Measurements from ENCODE around the gene ELMO1.

Gene ELMO1

GRCh38 chr7:37255327-37255944 is 193.2 kb downstream of the ELMO1 start:
- no peak overlapping the region for H2BK120ac ChIP-seq (ENCODE audit: insufficient read depth, low read length, poor library complexity)
- no peak overlapping the region for H2AK5ac ChIP-seq (ENCODE audit: low read length)
- WGBS (ENCODE audit: extremely low coverage, insufficient coverage, insufficient read length), result no CpG with 5 or more reads among the region's 7 CpGs
- H4K12ac ChIP-seq (ENCODE audit: low read depth, low read length), result no peak overlapping the region
- no peak overlapping the region for H2BK12ac ChIP-seq (ENCODE audit: low read length)
- no peaks in the 10 kb centered on the region for H3K27me3 ChIP-seq (ENCODE audit: insufficient read depth, low read length)
- H3K36me3 ChIP-seq (ENCODE audit: control insufficient read depth in 1 of 2, insufficient read depth in 2 of 2, low read length in 2 of 2), result peaks cover 0 to 6% of the 10 kb centered on the region in 2 experiments
- peaks cover 0 to 2% of the 10 kb centered on the region in 2 experiments for H3K4me1 ChIP-seq (ENCODE audit: control insufficient read depth in 1 of 2, insufficient read depth in 2 of 2, low read length in 2 of 2)
- H2BK5ac ChIP-seq (ENCODE audit: low read depth, low read length, poor library complexity), result no peak overlapping the region
- no peak overlapping the region for H3K18ac ChIP-seq (ENCODE audit: low read length)
- H2AFZ ChIP-seq (ENCODE audit: insufficient read depth, low read length, poor library complexity), result no peak overlapping the region
- H3K4ac ChIP-seq (ENCODE audit: low read depth, low read length), result no peak overlapping the region
- no peaks in the 10 kb centered on the region for H3K79me1 ChIP-seq (ENCODE audit: low read length)
- H3K4me2 ChIP-seq (ENCODE audit: low read length), result no peak overlapping the region
- H4K8ac ChIP-seq (ENCODE audit: low read depth, low read length), result no peak overlapping the region
- H4K91ac ChIP-seq (ENCODE audit: low read depth, low read length), result no peak overlapping the region
- H3K27ac ChIP-seq (ENCODE audit: low read depth, low read length), result no peak overlapping the region
- no peak overlapping the region for H3K9ac ChIP-seq (ENCODE audit: low read length)
- no peak overlapping the region for H3K23ac ChIP-seq (ENCODE audit: low read length)
- H3K4me3 ChIP-seq (ENCODE audit: low read depth, low read length), result no peak overlapping the region
- H3K79me2 ChIP-seq (ENCODE audit: control insufficient read depth, insufficient read depth, low read length, poor library complexity), result no peaks in the 10 kb centered on the region
- no peak for DNase-seq
- no peak overlapping the region for H3K14ac ChIP-seq (ENCODE audit: low read length)
- no peaks in the 10 kb centered on the region for H3K9me3 ChIP-seq (ENCODE audit: insufficient read depth, low read depth, low read length)

GRCh38 chr7:37251222-37251621 is 197.4 kb downstream of the ELMO1 start:
- Histone ChIP-seq H2BK120ac (ENCODE audit: insufficient read depth, low read length, poor library complexity) (no peak overlapping the region), H4K91ac (ENCODE audit: low read depth, low read length) (no peak overlapping the region), H3K23ac (ENCODE audit: low read length) (no peak overlapping the region), H3K9me3 (ENCODE audit: insufficient read depth, low read depth, low read length) (no peaks in the 10 kb centered on the region), H4K12ac (ENCODE audit: low read depth, low read length) (no peak overlapping the region), H3K4me2 (ENCODE audit: low read length) (no peak overlapping the region), H2BK12ac (ENCODE audit: low read length) (no peak overlapping the region), H2BK5ac (ENCODE audit: low read depth, low read length, poor library complexity) (no peak overlapping the region), H2AFZ (ENCODE audit: insufficient read depth, low read length, poor library complexity) (no peak overlapping the region), H3K9ac (ENCODE audit: low read length) (no peak overlapping the region), H3K79me1 (ENCODE audit: low read length) (no peaks in the 10 kb centered on the region), H3K4me1 (ENCODE audit: control insufficient read depth in 1 of 2, insufficient read depth in 2 of 2, low read length in 2 of 2) (peaks cover 3 to 7% of the 10 kb centered on the region in 2 experiments), H4K8ac (ENCODE audit: low read depth, low read length) (no peak overlapping the region), H3K79me2 (ENCODE audit: control insufficient read depth, insufficient read depth, low read length, poor library complexity) (no peaks in the 10 kb centered on the region), H3K18ac (ENCODE audit: low read length) (no peak overlapping the region), H3K14ac (ENCODE audit: low read length) (no peak overlapping the region), H3K27ac (ENCODE audit: low read depth, low read length) (no peak overlapping the region), H3K4me3 (ENCODE audit: low read depth, low read length) (no peak overlapping the region), H3K4ac (ENCODE audit: low read depth, low read length) (no peak overlapping the region), H3K36me3 (ENCODE audit: control insufficient read depth in 1 of 2, insufficient read depth in 2 of 2, low read length in 2 of 2) (peaks cover 0 to 2% of the 10 kb centered on the region in 2 experiments), H2AK5ac (ENCODE audit: low read length) (no peak overlapping the region), H3K27me3 (ENCODE audit: insufficient read depth, low read length) (no peaks in the 10 kb centered on the region)
- no peak for DNase-seq

GRCh38 chr7:37249240-37249639 is 199.4 kb downstream of the ELMO1 start:
- Histone ChIP-seq H3K27ac (ENCODE audit: low read depth, low read length) (no peak overlapping the region), H2BK5ac (ENCODE audit: low read depth, low read length, poor library complexity) (no peak overlapping the region), H3K4me1 (ENCODE audit: control insufficient read depth in 1 of 2, insufficient read depth in 2 of 2, low read length in 2 of 2) (peaks cover 3 to 7% of the 10 kb centered on the region in 2 experiments), H3K14ac (ENCODE audit: low read length) (no peak overlapping the region), H4K8ac (ENCODE audit: low read depth, low read length) (no peak overlapping the region), H3K27me3 (ENCODE audit: insufficient read depth, low read length) (no peaks in the 10 kb centered on the region), H3K4ac (ENCODE audit: low read depth, low read length) (no peak overlapping the region), H2AFZ (ENCODE audit: insufficient read depth, low read length, poor library complexity) (no peak overlapping the region), H4K91ac (ENCODE audit: low read depth, low read length) (no peak overlapping the region), H3K9ac (ENCODE audit: low read length) (no peak overlapping the region), H3K23ac (ENCODE audit: low read length) (no peak overlapping the region), H3K36me3 (ENCODE audit: control insufficient read depth in 1 of 2, insufficient read depth in 2 of 2, low read length in 2 of 2) (peaks cover 0 to 2% of the 10 kb centered on the region in 2 experiments), H3K79me1 (ENCODE audit: low read length) (no peaks in the 10 kb centered on the region), H3K79me2 (ENCODE audit: control insufficient read depth, insufficient read depth, low read length, poor library complexity) (no peaks in the 10 kb centered on the region), H3K9me3 (ENCODE audit: insufficient read depth, low read depth, low read length) (peaks cover 1% of the 10 kb centered on the region), H2BK12ac (ENCODE audit: low read length) (no peak overlapping the region), H4K12ac (ENCODE audit: low read depth, low read length) (no peak overlapping the region), H3K18ac (ENCODE audit: low read length) (no peak overlapping the region), H2AK5ac (ENCODE audit: low read length) (no peak overlapping the region), H3K4me2 (ENCODE audit: low read length) (no peak overlapping the region), H2BK120ac (ENCODE audit: insufficient read depth, low read length, poor library complexity) (no peak overlapping the region), H3K4me3 (ENCODE audit: low read depth, low read length) (no peak overlapping the region)
- DNase-seq, result no peak
- WGBS (ENCODE audit: extremely low coverage, insufficient coverage, insufficient read length), result no CpG with 5 or more reads among the region's 1 CpG

- H3K4ac ChIP-seq (ENCODE audit: low read depth, low read length), result no peak overlapping the region
- H3K36me3 ChIP-seq (ENCODE audit: control insufficient read depth in 1 of 2, insufficient read depth in 2 of 2, low read length in 2 of 2), result peaks cover 0 to 2% of the 10 kb centered on the region in 2 experiments
- no peaks in the 10 kb centered on the region for H3K79me2 ChIP-seq (ENCODE audit: control insufficient read depth, insufficient read depth, low read length, poor library complexity)
- H3K27ac ChIP-seq (ENCODE audit: low read depth, low read length), result no peak overlapping the region
- H4K12ac ChIP-seq (ENCODE audit: low read depth, low read length), result no peak overlapping the region
- no peaks in the 10 kb centered on the region for H3K27me3 ChIP-seq (ENCODE audit: insufficient read depth, low read length)
- no peak overlapping the region for H2AFZ ChIP-seq (ENCODE audit: insufficient read depth, low read length, poor library complexity)
- no peak overlapping the region for H3K4me2 ChIP-seq (ENCODE audit: low read length)
- peaks cover 1% of the 10 kb centered on the region for H3K9me3 ChIP-seq (ENCODE audit: insufficient read depth, low read depth, low read length)
- no peak overlapping the region for H2BK5ac ChIP-seq (ENCODE audit: low read depth, low read length, poor library complexity)
- H3K18ac ChIP-seq (ENCODE audit: low read length), result no peak overlapping the region
- H2AK5ac ChIP-seq (ENCODE audit: low read length), result no peak overlapping the region
- no peak for DNase-seq
- no peak overlapping the region for H2BK120ac ChIP-seq (ENCODE audit: insufficient read depth, low read length, poor library complexity)
- H3K79me1 ChIP-seq (ENCODE audit: low read length), result no peaks in the 10 kb centered on the region
- no peak overlapping the region for H2BK12ac ChIP-seq (ENCODE audit: low read length)
- WGBS (ENCODE audit: extremely low coverage, insufficient coverage, insufficient read length), result no CpG with 5 or more reads among the region's 3 CpGs
- no peak overlapping the region for H4K91ac ChIP-seq (ENCODE audit: low read depth, low read length)
- no peak overlapping the region for H3K23ac ChIP-seq (ENCODE audit: low read length)
- peaks cover 3 to 7% of the 10 kb centered on the region in 2 experiments for H3K4me1 ChIP-seq (ENCODE audit: control insufficient read depth in 1 of 2, insufficient read depth in 2 of 2, low read length in 2 of 2)
- H3K4me3 ChIP-seq (ENCODE audit: low read depth, low read length), result no peak overlapping the region
- H4K8ac ChIP-seq (ENCODE audit: low read depth, low read length), result no peak overlapping the region
- no peak overlapping the region for H3K14ac ChIP-seq (ENCODE audit: low read length)
- H3K9ac ChIP-seq (ENCODE audit: low read length), result no peak overlapping the region
These were observed 200.2 kb downstream of the ELMO1 start for GRCh38 chr7:37248396-37248861.

All from trophoblast cell (in vitro differentiated cells and primary cell).